HG02943 (cell line): ENCODE results near the gene RRAGD.

Experiments
- ATAC-seq: cut with Tn5 transposase; IDR thresholded peaks from one replicate; pipeline ENCODE4 v1.9.1; 2021; ENCODE audit warnings: mild to moderate bottlenecking, low read depth, moderate library complexity; ENCODE audit not compliant: unreplicated experiment

Gene RRAGD, protein sequence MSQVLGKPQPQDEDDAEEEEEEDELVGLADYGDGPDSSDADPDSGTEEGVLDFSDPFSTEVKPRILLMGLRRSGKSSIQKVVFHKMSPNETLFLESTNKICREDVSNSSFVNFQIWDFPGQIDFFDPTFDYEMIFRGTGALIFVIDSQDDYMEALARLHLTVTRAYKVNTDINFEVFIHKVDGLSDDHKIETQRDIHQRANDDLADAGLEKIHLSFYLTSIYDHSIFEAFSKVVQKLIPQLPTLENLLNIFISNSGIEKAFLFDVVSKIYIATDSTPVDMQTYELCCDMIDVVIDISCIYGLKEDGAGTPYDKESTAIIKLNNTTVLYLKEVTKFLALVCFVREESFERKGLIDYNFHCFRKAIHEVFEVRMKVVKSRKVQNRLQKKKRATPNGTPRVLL

DNA sequence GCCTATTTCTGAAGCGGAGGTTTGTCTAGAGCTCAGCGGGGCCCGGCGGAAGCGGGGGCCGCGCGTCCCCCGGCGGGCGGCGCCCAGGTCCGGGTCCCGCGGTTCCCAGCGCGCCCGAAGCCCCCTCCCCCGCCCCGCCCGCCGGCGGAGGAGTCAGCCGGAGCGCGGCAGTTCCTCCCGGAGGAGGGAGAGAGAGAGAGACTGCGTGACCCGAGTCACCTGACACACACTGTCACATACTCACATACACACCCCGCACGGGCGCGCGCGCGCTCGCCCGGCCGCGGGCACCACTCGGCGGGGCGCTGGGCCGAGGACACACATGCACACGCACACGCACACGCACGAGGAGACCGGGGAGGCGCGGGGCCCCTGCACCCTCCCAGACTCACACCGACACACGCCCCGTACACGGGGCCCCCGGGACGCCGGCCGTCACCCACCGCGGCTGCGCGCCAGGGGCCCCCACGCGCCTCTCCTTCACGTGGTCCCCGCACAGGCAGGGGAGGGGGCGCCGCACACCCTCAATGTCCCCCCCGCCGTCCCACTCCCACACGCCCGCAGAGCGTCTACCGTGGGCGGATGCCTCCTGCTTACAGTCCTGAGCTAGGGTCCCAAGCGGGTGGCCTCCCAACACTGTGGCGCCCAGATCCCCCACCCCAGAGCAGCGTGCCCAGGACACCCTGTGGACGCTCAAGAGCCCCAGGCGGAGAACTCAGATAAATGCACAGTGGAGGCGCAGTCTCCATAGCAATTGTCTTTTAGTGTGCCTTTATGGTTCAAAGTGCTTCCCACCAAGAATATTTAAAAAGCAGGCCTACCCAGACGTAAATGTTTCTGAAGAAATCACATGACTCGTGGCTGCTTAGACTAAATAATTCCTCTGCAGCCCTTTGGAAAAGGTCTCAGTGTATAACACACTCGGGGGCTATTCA is at the start of gene RRAGD:
Gene RRAGD (minus strand): TSS at position 203 of the 935 bp plus-strand sequence. CDS start 280 bp downstream, outside the sequence.
- peak; percentile 66 for ATAC-seq

DNA sequence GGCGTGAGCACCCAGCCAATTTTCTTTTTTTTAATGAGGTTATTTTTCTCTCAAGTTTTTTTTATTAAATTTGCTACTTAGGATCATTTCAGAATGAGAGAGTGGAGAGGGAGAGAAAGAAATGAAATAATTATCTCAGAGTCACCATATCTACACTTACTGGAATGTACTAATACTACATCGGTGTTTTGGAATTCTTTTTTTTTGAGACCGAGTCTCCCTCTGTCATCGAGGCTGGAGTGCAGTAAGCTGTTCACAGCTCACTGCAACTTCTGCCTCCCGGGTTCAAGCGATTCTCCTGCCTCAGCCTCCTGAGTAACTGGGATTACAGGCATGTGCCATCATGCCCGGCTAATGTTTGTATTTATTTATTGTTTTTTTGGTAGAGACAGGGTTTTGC is 48.6 kb upstream of the RRAGD start:
- ATAC-seq, result no peak

DNA sequence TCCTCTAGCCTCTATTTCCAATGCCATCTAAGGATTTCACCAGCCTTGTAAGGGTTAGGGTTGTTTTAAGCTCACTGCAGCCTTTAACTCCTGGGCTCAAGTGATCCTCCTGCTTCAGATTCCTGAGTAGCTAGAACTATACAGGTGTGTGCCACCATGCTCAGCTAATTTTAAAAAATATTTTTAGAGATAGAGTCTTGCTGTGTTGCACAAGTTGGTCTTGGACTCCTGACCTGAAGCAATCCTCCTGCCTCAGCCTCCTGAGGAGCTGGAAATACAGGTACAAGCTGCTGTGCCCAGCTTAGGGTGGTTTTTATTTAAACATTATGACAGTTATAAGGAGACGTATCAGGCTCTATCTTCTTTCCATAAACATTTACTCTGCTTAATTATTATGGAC is 47.4 kb upstream of the RRAGD start:
- no peak for ATAC-seq

GRCh38 chr6:89458704-89459103 is 46.6 kb upstream of the RRAGD start:
- ATAC-seq, result no peak

DNA sequence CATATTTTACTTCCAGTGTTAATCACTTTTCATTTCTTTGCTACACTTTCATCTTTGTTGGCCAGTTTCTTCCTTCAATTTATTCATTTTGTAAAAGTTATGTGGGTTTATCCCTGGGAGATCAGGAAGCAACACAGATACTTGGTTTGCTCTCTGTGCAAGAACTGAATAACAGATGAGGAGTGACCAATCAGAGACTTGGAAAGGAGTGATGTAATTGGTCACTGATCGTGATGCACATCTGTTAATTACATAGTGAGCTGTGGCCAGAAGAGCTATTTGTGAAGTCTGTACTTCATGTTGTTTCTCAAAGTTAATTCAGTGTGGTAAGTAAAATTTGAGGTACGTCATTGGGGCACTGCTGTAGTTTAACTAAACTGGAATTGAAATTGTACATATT is 42.2 kb upstream of the RRAGD start:
- ATAC-seq, result no peak

DNA sequence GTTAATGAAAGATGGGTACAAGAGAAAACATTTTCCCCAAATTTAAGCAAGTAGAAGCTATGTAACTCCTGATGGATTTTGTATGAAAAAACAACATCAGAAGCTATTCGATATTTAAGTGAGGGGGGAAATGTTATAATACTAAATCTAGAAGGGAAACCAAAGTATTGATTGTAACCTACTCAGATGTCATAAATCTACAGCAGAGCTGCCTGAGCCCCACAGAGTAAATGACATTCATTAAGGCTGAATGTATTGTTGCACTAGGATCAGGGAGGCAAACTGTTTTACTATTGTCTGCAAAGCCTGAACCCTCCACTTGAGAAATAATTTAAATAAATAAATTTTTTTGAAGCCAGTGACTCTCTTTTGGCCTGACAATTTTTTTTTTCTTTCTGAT is 40.2 kb upstream of the RRAGD start:
- no peak for ATAC-seq

GRCh38 chr6:89449193-89449592 is 37.1 kb upstream of the RRAGD start:
- ATAC-seq, result no peak

DNA sequence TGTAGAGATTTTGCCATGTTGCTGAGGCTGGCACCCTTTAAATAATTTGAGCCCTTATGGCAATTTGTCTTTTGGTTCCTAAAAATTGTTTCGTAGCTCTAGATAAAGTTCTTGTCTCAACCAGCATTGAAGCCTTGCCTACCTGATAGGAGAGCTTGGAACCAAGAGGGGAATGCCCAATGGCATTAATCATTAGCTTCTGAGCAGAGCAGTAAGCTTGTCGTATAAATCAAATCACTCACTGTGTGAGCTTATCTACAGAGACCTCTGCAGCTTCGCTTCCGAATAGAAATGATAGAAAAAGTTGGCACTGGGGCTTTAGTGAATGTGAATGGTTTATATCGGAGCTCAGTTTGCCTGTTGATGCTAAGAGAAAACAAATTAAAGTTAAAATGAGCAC is 31.6 kb upstream of the RRAGD start:
- no peak for ATAC-seq

- ATAC-seq, result no peak
Measured at GRCh38 chr6:89440200-89440599, 28.1 kb upstream of the RRAGD start.

- no peak for ATAC-seq
Measured at GRCh38 chr6:89439014-89439413, 26.9 kb upstream of the RRAGD start.

DNA sequence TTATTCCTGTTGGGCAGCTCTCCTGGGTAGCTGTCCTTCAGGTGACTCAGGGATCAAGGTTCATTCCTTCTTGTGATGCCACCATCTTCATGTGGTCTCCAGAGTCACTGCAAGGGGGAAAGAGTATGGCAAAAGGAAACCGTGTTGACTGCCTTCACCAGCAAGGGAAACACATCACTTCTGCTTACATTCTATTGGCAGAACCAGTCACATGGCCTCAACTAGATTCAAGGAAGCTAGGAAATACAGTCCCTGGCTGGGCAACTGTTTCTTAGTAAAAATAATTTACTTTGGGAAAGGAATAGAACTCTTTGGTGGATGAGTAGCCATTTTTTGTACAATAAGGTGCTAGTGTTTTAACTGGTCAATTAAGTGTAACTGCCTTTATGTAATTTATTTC is 26.2 kb upstream of the RRAGD start:
- no peak for ATAC-seq

DNA sequence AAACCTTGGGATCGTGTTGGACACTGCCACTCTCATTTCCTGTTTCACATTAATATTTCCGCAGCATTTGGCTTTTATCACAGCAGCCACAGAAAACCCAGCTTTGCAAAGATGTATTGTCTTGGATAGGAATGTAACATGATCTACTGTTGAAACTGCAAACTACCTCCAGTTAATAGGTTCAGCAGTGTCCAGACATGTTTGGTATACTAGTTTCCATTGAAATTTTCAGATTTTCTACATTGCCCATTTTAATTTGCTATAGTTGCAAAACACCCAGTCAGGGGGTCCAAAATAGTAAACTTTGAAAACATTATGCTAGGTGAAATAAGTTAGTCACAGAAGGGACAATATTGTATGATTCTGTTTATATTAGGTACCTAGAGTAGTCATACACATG is 24.2 kb upstream of the RRAGD start:
- ATAC-seq, result no peak

GRCh38 chr6:89434954-89435353 is 22.9 kb upstream of the RRAGD start:
- ATAC-seq, result no peak

GRCh38 chr6:89434150-89434499 is 22.1 kb upstream of the RRAGD start:
- no peak for ATAC-seq

- peak; percentile 51 for ATAC-seq
Measured at GRCh38 chr6:89433252-89434149, 21.4 kb upstream of the RRAGD start.

- ATAC-seq, result peak; percentile 77
Measured at GRCh38 chr6:89432875-89433251, 20.8 kb upstream of the RRAGD start, which contains the start of gene ANKRD6. TSS of gene ANKRD6 (plus strand) at chr6:89433152. CDS start at chr6:89566977, 133,825 bp downstream.

DNA sequence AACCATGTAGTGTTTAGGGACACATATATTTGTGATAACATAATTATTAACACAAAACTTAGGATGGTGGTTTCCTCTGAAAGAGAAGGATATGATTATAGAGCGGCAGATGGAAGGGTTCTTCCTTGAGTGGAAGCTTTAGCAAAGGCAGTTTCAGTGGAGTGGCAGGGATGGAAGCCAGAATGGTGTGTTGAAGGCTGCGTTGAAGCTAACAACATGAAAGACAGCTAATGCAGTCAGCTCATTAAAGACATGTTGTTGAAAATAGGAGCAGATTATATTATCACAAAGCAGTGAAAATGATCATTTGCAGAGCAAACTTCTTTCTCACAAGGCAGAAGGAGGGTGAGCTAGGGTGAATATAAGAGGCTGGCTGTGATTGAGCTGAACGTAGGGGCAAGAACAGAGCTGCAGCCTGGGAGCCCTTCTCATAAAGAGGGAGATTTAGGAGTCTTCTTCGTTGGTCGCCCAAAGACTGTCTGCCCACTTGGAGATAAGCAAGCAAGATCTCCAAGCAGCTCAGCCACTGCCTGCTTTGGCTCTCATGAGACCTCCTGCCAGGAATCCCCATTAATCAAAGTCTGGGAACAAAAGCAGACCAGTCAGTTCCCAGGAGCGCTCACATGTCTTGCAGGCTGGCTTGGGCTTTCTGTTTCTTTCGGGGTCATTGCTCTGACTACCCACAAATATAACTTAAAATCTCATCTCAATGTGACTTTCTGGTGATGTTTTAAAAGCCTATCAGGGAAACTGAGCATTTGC is 18.3 kb upstream of the RRAGD start:
- no peak for ATAC-seq

- ATAC-seq, result no peak
Measured at GRCh38 chr6:89416796-89417195, 4.7 kb upstream of the RRAGD start.

DNA sequence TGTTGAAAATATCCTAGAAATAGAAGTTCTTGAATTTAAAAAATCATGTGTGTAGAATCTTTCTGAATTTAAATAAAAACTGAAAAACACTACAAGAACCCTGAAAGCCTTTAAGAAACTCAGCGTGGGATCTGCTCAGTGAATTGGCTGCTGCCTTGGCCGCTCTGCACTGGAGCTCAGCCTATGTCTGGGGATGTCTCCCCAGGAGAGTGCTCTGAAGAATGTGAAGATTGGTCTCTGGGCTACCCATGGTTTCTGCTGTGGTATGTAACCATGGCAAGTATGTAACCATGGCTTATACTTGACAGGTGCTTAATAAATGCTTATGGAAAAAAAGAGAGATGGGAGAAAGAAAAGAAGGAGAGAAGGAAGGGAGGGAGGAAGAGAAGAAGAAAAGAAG is 3.1 kb upstream of the RRAGD start:
- no peak for ATAC-seq

DNA sequence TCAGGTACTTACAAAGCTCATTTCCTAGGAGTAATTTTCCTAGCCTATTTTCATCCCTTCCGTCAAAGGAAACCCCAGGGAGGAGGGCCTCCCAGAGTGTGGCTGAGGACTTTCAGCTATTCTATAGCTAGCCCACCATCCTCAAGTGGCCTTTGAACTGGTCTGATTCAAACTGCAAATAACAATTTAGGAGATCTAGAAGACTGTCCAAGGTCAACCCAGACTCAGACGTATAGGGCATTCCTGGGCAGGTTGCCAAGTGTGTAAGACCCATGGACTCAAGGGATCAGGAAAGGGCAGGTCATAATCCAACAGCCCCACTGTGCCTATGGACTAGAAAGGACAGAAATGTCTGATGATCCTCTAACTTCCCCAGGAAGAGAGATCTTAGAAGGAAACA is 2.1 kb upstream of the RRAGD start:
- ATAC-seq, result no peak
